Caco-2 (cell line): ENCODE measurements around the gene GET3. TPM values are rescaled to one million over a fixed set of nuclear protein-coding genes. Genes with fewer than 3 reads are reported as not detected.

Experiments
- BruUV-seq: library from RNA; stranded (reverse); fragments of 400-500 nt; replicated peaks from 2 replicates; lab custom pipeline; 2021; lab: Mats Ljungman, UMichigan
- CTCF ChIA-PET: fragments of 300-600 bp; sonication (Branson Sonifier 250); formaldehyde crosslinking; loops from one replicate; lab custom pipeline; 2022; ENCODE audit warnings: antibody characterized with exemption; lab: Charles Lee
- POLR2A ChIA-PET: fragments of 300-600 bp; sonication (Branson Sonifier 250); formaldehyde crosslinking; loops from one replicate; lab custom pipeline; 2022; ENCODE audit warnings: antibody characterized with exemption; lab: Charles Lee
- DNase-seq, 2 experiments: peaks; one replicate each; pipeline versions ENCODE4 v3.0.0 to v3.0.0-alpha.2; 2020 to 2022
- H3K27me3 ChIP-seq: replicated peaks from 2 replicates; pipeline ENCODE4 v1.6.0; 2011; ENCODE audit warnings: low read length; ENCODE audit not compliant: control insufficient read depth, insufficient read depth
- H3K36me3 ChIP-seq: 2 replicates; pipeline ENCODE4 v1.5.1; 2011; ENCODE audit warnings: low read length; ENCODE audit not compliant: control insufficient read depth, insufficient read depth
- H3K4me1 ChIP-seq: fragments of 250-450 bp; sonication (Bioruptor Pico); 2 replicates; pipeline ENCODE4 v1.5.1; 2020; ENCODE audit warnings: mild to moderate bottlenecking
- H3K4me3 ChIP-seq: 2 replicates; pipeline ENCODE4 v1.5.1; 2011; ENCODE audit warnings: low read depth, mild to moderate bottlenecking, control low read depth, low read length
- H3K9me3 ChIP-seq: fragments of 250-450 bp; sonication (Bioruptor Pico); 2 replicates; pipeline ENCODE4 v1.5.1; 2020; ENCODE audit warnings: mild to moderate bottlenecking, moderate library complexity
- H3K27ac Mint-ChIP-seq: one replicate; pipeline ENCODE4 v1.8.0; 2022; ENCODE audit warnings: mixed read lengths; ENCODE audit not compliant: unreplicated experiment
- H3K27me3 Mint-ChIP-seq: one replicate; pipeline ENCODE4 v1.8.0; 2022; ENCODE audit warnings: mixed read lengths; ENCODE audit not compliant: insufficient read depth, unreplicated experiment
- H3K36me3 Mint-ChIP-seq: one replicate; pipeline ENCODE4 v1.8.0; 2022; ENCODE audit warnings: mild to moderate bottlenecking, mixed read lengths; ENCODE audit not compliant: insufficient read depth, unreplicated experiment
- H3K4me1 Mint-ChIP-seq: one replicate; pipeline ENCODE4 v1.8.0; 2022; ENCODE audit warnings: low read depth, mixed read lengths; ENCODE audit not compliant: unreplicated experiment
- H3K4me3 Mint-ChIP-seq: one replicate; pipeline ENCODE4 v1.8.0; 2022; ENCODE audit warnings: mild to moderate bottlenecking, moderate library complexity, mixed read lengths; ENCODE audit not compliant: unreplicated experiment
- H3K9me3 Mint-ChIP-seq: one replicate; pipeline ENCODE4 v1.8.0; 2022; ENCODE audit warnings: mixed read lengths; ENCODE audit not compliant: unreplicated experiment
- CTCF ChIP-seq, 2 experiments: fragments of 200-600 bp in 1 of 2; IDR thresholded peaks; 1 replicate in 1 of 2; 2 replicates in 1 of 2; pipeline versions ENCODE4 v1.5.1 to v1.8.0; 2011 to 2022; ENCODE audit warnings: antibody characterized with exemption in 1 of 2, control low read depth in 1 of 2, inconsistent platforms in 1 of 2, low read depth in 1 of 2, low read length in 1 of 2, mild to moderate bottlenecking in 1 of 2, moderate library complexity in 1 of 2; ENCODE audit not compliant: insufficient read depth in 1 of 2, severe bottlenecking in 1 of 2, unreplicated experiment in 1 of 2
- intact Hi-C: fragments of 100-400 bp; cut with micrococcal nuclease; formaldehyde crosslinking; loops from one replicate; pipeline ENCODE4 v1.10.0; 2022; ENCODE audit not compliant: unreplicated experiment
- total RNA-seq: library from RNA; stranded (reverse); gene quantifications from 2 replicates; pipeline ENCODE4 v1.2.3, GENCODE V29; 2022

GET3 gene
- total RNA-seq, 1 experiment from 2014 or later: 57.1 TPM

- Histone ChIP-seq H3K9me3 (no peaks in the 10 kb centered on the region), H3K27me3 (no peaks in the 10 kb centered on the region; the same call in 1 of the 2 replicates), H3K4me1 (peaks cover 5% of the 10 kb centered on the region; the same call in 1 of the 2 replicates), H3K4me3 (no peak overlapping the region), H3K36me3 (peaks cover 2% of the 10 kb centered on the region)
- intact Hi-C loops: no loop called here
- no TSS peak for BruUV-seq
- ChIA-PET POLR2A (no interaction called here), CTCF (no interaction called here)
- peaks cover 13% of the 10 kb centered on the region for H3K4me1 Mint-ChIP-seq
- DNase-seq: no peak
- peaks cover 18% of the 10 kb centered on the region for H3K27me3 Mint-ChIP-seq
- no peak overlapping the region for H3K27ac Mint-ChIP-seq
- no peak overlapping the region for H3K4me3 Mint-ChIP-seq
- no peaks in the 10 kb centered on the region for H3K9me3 Mint-ChIP-seq
- TF ChIP-seq CTCF (IDR thresholded peaks at IDR 0.05; ENCODE audit: insufficient read depth in 1 of 2, low read depth in 1 of 2, low read length in 1 of 2, severe bottlenecking in 1 of 2, unreplicated experiment in 1 of 2): no peak
- H3K36me3 Mint-ChIP-seq: peaks cover 35% of the 10 kb centered on the region
Measured at GRCh38 chr19:12748489-12748888, 11.2 kb downstream of the GET3 start.

GRCh38 chr19:12749938-12750521, 12.7 kb downstream of the GET3 start:
- intact Hi-C loops: no loop called here
- H3K27me3 ChIP-seq: no peaks in the 10 kb centered on the region; the same call in 1 of the 2 replicates
- ChIA-PET POLR2A (no interaction called here), CTCF (interaction anchor here (1.0 kb wide), 1 partner anchor 11 kb away, joined by 4 read pairs; no protein-coding TSS in a partner anchor)
- BruUV-seq: no TSS peak
- H3K27me3 Mint-ChIP-seq: peaks cover 20% of the 10 kb centered on the region
- H3K9me3 Mint-ChIP-seq: no peaks in the 10 kb centered on the region
- H3K4me3 Mint-ChIP-seq: no peak overlapping the region
- no peak for DNase-seq
- H3K36me3 ChIP-seq: peaks cover 2% of the 10 kb centered on the region
- peaks cover 13% of the 10 kb centered on the region for H3K4me1 Mint-ChIP-seq
- no peaks in the 10 kb centered on the region for H3K9me3 ChIP-seq
- H3K27ac Mint-ChIP-seq: no peak overlapping the region
- H3K4me3 ChIP-seq: no peak overlapping the region
- TF ChIP-seq CTCF (IDR thresholded peaks at IDR 0.05; ENCODE audit: insufficient read depth in 1 of 2, low read depth in 1 of 2, low read length in 1 of 2, severe bottlenecking in 1 of 2, unreplicated experiment in 1 of 2): no peak
- H3K36me3 Mint-ChIP-seq: peaks cover 34% of the 10 kb centered on the region
- H3K4me1 ChIP-seq: peaks cover 5% of the 10 kb centered on the region; the same call in 1 of the 2 replicates

DNA sequence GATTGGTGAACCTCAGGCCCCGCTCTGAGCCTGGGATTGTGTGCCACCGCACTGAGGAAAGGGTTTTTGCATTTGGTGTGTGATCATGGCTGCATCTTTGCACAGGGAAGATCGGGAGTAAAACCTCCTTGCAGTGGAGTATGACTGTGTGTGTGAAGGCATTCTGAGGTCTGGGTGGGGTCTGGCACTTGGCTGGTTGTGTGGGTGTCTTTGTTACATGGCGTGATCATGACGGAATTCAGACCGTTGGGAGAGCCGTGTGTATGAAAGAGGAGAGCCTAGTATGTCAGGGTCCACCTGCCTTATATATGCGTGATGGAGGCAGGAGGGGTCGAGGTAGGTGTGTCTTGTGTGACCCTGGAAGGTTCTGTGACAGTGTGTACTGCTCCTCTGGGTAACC, 13.6 kb downstream of the GET3 start:
- Histone ChIP-seq H3K4me3 (no peak overlapping the region), H3K36me3 (peaks cover 2% of the 10 kb centered on the region), H3K27me3 (no peaks in the 10 kb centered on the region; the same call in 1 of the 2 replicates), H3K4me1 (peaks cover 5% of the 10 kb centered on the region; the same call in 1 of the 2 replicates), H3K9me3 (no peaks in the 10 kb centered on the region)
- ChIA-PET CTCF (no interaction called here), POLR2A (no interaction called here)
- Mint-ChIP-seq H3K27ac (no peak overlapping the region), H3K4me3 (no peak overlapping the region), H3K36me3 (peaks cover 26% of the 10 kb centered on the region), H3K27me3 (peaks cover 20% of the 10 kb centered on the region), H3K9me3 (no peaks in the 10 kb centered on the region), H3K4me1 (peaks cover 13% of the 10 kb centered on the region)
- intact Hi-C loops: no loop called here
- no peak for TF ChIP-seq CTCF (IDR thresholded peaks at IDR 0.05; ENCODE audit: insufficient read depth in 1 of 2, low read depth in 1 of 2, low read length in 1 of 2, severe bottlenecking in 1 of 2, unreplicated experiment in 1 of 2)
- BruUV-seq: no TSS peak
- DNase-seq: no peak
